ENCODE results near the gene ADGRG4. TPM values are rescaled to one million over a fixed set of nuclear protein-coding genes. Genes with fewer than 3 reads are reported as not detected.

The ADGRG4 gene
- total RNA-seq, 4 donors from 2014 or later = not detected

- H3K9me3 ChIP-seq = no peaks in the 10 kb centered on the region
- no peak for DNase-seq (ENCODE audit: low spot score in 2 of 2)
- no peaks in the 10 kb centered on the region for H3K36me3 ChIP-seq
- H3K27ac ChIP-seq = no peak overlapping the region
- 88% methylated on average over 1 of the region's 1 CpG for WGBS
- H3K27me3 ChIP-seq = no peaks in the 10 kb centered on the region
- no peaks in the 10 kb centered on the region for H3K4me1 ChIP-seq
- H3K4me3 ChIP-seq = no peak overlapping the region
- TF ChIP-seq EP300 (IDR thresholded peaks at IDR 0.05) (no peak), POLR2AphosphoS5 (IDR thresholded peaks at IDR 0.05) (no peak), CTCF (IDR thresholded peaks at IDR 0.05) (no peak), POLR2A (IDR thresholded peaks at IDR 0.05) (no peak)
Measured at GRCh38 chrX:136306182-136306581, 5.4 kb downstream of the ADGRG4 start.

- Histone ChIP-seq H3K4me3 (no peak overlapping the region), H3K4me1 (no peaks in the 10 kb centered on the region), H3K9me3 (no peaks in the 10 kb centered on the region), H3K27me3 (no peaks in the 10 kb centered on the region), H3K27ac (no peak overlapping the region), H3K36me3 (no peaks in the 10 kb centered on the region)
- TF ChIP-seq POLR2AphosphoS5 (IDR thresholded peaks at IDR 0.05) (no peak), CTCF (IDR thresholded peaks at IDR 0.05) (no peak), EP300 (IDR thresholded peaks at IDR 0.05) (no peak), POLR2A (IDR thresholded peaks at IDR 0.05) (no peak)
- 44% methylated on average over 1 of the region's 1 CpG for WGBS
- DNase-seq (ENCODE audit: low spot score in 2 of 2) = no peak
Measured at GRCh38 chrX:136307471-136307870, 6.7 kb downstream of the ADGRG4 start.

- Histone ChIP-seq H3K36me3 (no peaks in the 10 kb centered on the region), H3K4me1 (no peaks in the 10 kb centered on the region), H3K4me3 (no peak overlapping the region), H3K9me3 (no peaks in the 10 kb centered on the region), H3K27me3 (no peaks in the 10 kb centered on the region), H3K27ac (no peak overlapping the region)
- WGBS = 78% methylated on average over 2 of the region's 2 CpGs
- no peak for DNase-seq (ENCODE audit: low spot score in 2 of 2)
- TF ChIP-seq POLR2AphosphoS5 (IDR thresholded peaks at IDR 0.05) (no peak), POLR2A (IDR thresholded peaks at IDR 0.05) (no peak), EP300 (IDR thresholded peaks at IDR 0.05) (no peak), CTCF (IDR thresholded peaks at IDR 0.05) (no peak)
Measured at GRCh38 chrX:136310411-136310810, 9.6 kb downstream of the ADGRG4 start.

- TF ChIP-seq CTCF (IDR thresholded peaks at IDR 0.05) (no peak), POLR2A (IDR thresholded peaks at IDR 0.05) (no peak), EP300 (IDR thresholded peaks at IDR 0.05) (no peak), POLR2AphosphoS5 (IDR thresholded peaks at IDR 0.05) (no peak)
Measured at GRCh38 chrX:136318156-136318555, 17.4 kb downstream of the ADGRG4 start.

GRCh38 chrX:136318895-136319597 lies 18.3 kb downstream of the ADGRG4 start:
- Histone ChIP-seq H3K36me3 (no peaks in the 10 kb centered on the region), H3K27me3 (no peaks in the 10 kb centered on the region), H3K27ac (no peak overlapping the region), H3K4me3 (no peak overlapping the region), H3K4me1 (no peaks in the 10 kb centered on the region), H3K9me3 (no peaks in the 10 kb centered on the region)
- TF ChIP-seq EP300 (IDR thresholded peaks at IDR 0.05) (no peak), POLR2A (IDR thresholded peaks at IDR 0.05) (no peak), POLR2AphosphoS5 (IDR thresholded peaks at IDR 0.05) (no peak), CTCF (IDR thresholded peaks at IDR 0.05) (no peak)
- WGBS = 67% methylated on average over 8 of the region's 8 CpGs
- DNase-seq (ENCODE audit: low spot score in 2 of 2) = no peak

More at GRCh38 chrX:136318156-136318555, 17.4 kb downstream of the ADGRG4 start:
- Histone ChIP-seq H3K4me3 (no peak overlapping the region), H3K4me1 (no peaks in the 10 kb centered on the region), H3K27ac (no peak overlapping the region), H3K36me3 (no peaks in the 10 kb centered on the region), H3K9me3 (no peaks in the 10 kb centered on the region), H3K27me3 (no peaks in the 10 kb centered on the region)
- DNase-seq (ENCODE audit: low spot score in 2 of 2) = no peak
- 60% methylated on average over 2 of the region's 2 CpGs for WGBS

All from suprapubic skin (tissue), 4 donors.